HG02970 (cell line): Measurements from ENCODE around the gene ATP11C.
"Not testable (repeated sequence)": the region's sequence is repeated elsewhere in the genome, so short reads cannot be mapped to it uniquely, and the experiment has no call there.

Experiments used
- ATAC-seq: cut with Tn5 transposase; IDR thresholded peaks from one replicate; pipeline ENCODE4 v1.9.1; 2021; ENCODE audit warnings: mild to moderate bottlenecking, moderate library complexity, moderate number of reproducible peaks; ENCODE audit not compliant: unreplicated experiment, low FRiP score

ATP11C gene

GRCh38 chrX:139929876-139930275, 3.0 kb downstream of the ATP11C start:
- ATAC-seq, result no peak

GRCh38 chrX:139924696-139925095, 8.2 kb downstream of the ATP11C start:
- no peak for ATAC-seq

GRCh38 chrX:139924069-139924695, 8.7 kb downstream of the ATP11C start:
- no peak for ATAC-seq

GRCh38 chrX:139921142-139921541, 11.7 kb downstream of the ATP11C start:
- ATAC-seq, result not testable (repeated sequence)

GRCh38 chrX:139920316-139920715, 12.5 kb downstream of the ATP11C start:
- no peak for ATAC-seq

- ATAC-seq, result no peak
Observed at GRCh38 chrX:139914421-139914820, 18.4 kb downstream of the ATP11C start.

GRCh38 chrX:139909712-139910111, 23.1 kb downstream of the ATP11C start:
- ATAC-seq, result no peak

- no peak for ATAC-seq
Observed at GRCh38 chrX:139907078-139907477, 25.8 kb downstream of the ATP11C start.

- ATAC-seq, result no peak
Observed at GRCh38 chrX:139905743-139906142, 27.1 kb downstream of the ATP11C start.

GRCh38 chrX:139905051-139905450, 27.8 kb downstream of the ATP11C start:
- ATAC-seq, result no peak

- ATAC-seq, result no peak
Observed at GRCh38 chrX:139903210-139903609, 29.6 kb downstream of the ATP11C start.

GRCh38 chrX:139902559-139902958, 30.3 kb downstream of the ATP11C start:
- no peak for ATAC-seq

- ATAC-seq, result no peak
Observed at GRCh38 chrX:139898334-139898733, 34.5 kb downstream of the ATP11C start.

- ATAC-seq, result no peak
Observed at GRCh38 chrX:139892512-139892911, 40.3 kb downstream of the ATP11C start.

- no peak for ATAC-seq
Observed at GRCh38 chrX:139890991-139891700, 41.7 kb downstream of the ATP11C start.

GRCh38 chrX:139889760-139890159, 43.1 kb downstream of the ATP11C start:
- no peak for ATAC-seq

GRCh38 chrX:139883984-139884383, 48.9 kb downstream of the ATP11C start:
- ATAC-seq, result no peak

GRCh38 chrX:139882299-139882698, 50.6 kb downstream of the ATP11C start:
- no peak for ATAC-seq

GRCh38 chrX:139881572-139881971, 51.3 kb downstream of the ATP11C start:
- no peak for ATAC-seq

GRCh38 chrX:139881130-139881529, 51.7 kb downstream of the ATP11C start:
- no peak for ATAC-seq

GRCh38 chrX:139877710-139878414, 55.0 kb downstream of the ATP11C start:
- no peak for ATAC-seq

- no peak for ATAC-seq
Observed at GRCh38 chrX:139875841-139876240, 57.0 kb downstream of the ATP11C start.
